Middle frontal gyrus (tissue), 1 donor: ENCODE data around the gene MAN2B2.

Experiments
- DNase-seq: peaks from one replicate; pipeline ENCODE4 v3.0.0-alpha.2; 2015; ENCODE audit warnings: low spot score; ENCODE audit errors: extremely low spot score

The MAN2B2 gene

DNA sequence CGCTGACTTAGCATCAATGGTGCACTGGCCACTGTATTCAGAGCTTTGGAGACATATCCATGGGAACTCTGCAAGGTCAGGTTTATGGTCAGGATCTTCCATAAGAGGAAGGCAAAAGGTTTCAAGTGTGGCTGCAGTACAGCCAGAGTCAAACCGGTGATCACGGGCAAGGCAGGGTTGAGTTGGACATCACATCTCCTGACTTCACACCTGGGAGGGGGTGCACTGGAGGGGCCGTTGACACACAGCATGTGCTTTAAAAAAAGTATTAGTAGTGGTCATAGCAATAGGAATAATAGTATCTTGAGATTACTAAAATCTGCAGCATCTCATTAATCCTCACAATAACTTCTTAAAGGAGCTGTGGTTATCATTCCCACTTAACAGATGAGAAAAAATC lies 28.9 kb upstream of the MAN2B2 start:
- DNase-seq = no peak

DNA sequence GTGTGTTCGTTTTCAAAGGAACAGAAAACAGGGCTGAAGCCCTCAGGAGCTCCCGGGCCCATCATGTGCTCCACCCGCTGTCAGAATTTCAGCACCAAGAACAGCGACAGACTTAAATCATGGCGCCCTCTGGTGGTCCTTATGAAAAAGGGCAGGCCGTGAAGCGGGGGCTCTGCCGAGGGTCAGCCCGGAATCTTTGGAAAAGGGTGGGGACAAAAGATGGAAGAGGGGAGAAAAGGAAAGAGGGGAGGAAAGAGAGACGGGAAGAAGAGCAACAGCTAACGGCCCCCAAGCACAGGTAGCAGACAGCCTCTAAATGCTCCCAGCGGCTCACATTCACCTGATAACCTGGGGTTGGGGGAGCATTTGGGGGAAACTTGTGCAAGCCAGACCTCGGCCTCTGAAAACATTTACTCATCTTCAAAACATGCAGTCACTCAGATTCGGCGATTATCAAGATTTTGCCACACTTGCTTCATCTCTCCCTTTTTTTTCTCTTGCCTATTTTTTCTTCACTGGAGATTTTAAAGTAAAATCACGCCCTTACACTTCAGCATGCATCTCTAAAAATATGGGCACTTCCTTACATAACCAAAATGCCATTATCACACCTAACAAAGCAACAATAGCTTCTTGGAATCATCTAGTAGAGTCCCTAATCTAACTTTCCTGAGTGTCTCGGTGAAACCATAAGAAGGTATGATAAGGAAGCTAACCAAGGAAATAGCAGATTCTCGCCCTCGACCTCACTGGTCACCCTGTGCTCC lies 28.1 kb upstream of the MAN2B2 start:
- DNase-seq = peak; percentile 52

DNA sequence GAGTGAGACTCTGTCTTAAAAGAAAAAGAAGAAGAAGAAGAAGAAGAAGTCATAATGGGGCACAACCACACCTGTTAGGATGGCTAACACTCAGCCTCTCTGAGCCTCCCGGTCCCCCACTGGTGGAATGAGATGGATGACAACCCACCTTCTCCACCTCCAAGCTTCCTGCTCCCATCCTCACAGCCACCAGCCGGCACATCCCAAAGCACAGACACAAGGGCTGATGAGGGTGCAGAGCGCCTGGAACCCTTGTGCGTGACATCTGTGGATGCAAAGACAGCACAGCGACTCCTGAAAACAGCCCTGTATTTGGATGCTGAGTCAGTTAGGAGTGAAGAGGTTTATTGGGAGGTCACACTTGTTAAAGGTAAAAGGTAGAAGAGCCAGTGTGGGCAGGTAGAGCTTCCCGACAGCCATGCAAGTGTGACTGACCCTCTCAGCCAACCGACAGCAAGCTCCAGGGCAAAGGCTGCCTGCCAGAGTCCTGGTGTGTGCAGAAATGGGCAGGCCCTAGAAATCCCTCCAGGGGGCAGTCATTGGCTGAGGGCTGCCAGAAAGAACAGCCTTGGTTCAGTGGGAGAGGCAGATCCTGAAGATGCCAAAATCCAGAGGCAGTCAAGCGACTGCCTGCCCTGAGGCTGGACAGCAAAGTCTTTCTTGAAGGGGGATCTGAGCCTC lies 26.6 kb upstream of the MAN2B2 start:
- no peak for DNase-seq

DNA sequence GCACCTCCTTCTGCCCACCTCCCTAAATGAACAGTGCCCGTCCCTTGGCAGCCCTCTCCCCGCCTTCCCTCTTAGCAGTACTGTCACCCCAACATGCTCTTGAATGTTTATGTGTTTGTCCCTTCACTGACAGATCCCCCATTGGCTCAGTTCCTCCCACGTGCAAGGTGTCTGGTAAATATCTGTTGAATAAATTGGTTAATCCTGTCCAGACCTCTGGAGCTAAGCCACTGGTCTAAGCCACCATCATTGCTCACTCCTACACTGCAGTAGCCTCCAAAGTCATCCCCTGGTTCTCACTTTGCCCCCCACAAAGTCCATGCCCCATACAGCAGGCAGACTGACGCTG lies 26.1 kb upstream of the MAN2B2 start:
- no peak for DNase-seq

DNA sequence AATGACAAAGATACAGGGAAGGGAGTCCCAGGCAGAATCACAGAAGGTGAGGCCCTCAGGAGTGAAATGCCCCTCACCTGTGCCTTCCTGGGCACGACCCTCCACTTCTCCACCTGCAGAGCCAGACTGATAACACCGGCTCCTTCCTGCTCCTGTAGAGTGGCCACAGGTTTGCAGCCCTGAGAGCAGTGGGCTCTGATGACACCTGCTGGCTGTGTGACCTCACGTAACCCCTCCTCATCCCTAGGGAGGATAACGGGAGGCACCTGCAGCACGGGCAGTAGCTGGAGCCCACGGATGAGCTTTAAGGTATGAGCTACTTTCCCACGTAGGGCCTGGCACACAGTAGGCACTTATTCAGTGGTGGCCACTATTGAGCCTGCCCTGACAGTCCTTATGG lies 25.5 kb upstream of the MAN2B2 start:
- DNase-seq = no peak

DNA sequence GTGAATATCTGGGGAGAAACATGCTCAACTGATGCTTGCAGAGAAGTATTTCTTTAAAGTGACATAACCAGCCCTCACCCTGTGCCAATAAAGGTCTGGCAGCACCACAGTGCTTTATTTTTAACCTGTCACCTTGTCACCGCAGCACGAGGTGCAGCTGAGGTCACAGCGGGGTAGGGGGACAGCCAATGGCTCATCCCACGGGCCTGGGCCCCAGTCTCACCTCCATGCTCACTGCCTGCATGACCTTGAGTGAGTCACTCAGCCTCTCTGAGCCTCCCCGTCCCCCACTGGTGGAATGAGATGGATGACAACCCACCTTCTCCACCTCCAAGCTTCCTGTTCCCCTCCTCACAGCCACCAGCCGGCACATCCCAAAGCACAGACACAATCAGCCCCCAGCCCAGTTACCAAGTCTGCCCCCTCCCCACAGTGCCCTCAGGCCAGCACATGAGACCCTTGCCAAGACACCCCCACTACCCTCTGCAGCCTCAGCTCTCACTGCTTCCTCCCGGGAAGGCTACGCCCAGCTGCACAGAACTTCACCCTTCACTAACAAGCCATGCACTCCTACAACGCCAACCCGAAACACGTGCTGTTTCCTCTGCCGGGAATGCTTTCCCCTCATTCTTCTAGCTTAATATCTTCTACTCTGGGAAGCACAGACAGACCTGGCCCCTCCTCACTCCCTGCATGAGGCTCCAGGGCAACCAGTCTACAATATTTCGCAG lies 24.9 kb upstream of the MAN2B2 start:
- DNase-seq = no peak

DNA sequence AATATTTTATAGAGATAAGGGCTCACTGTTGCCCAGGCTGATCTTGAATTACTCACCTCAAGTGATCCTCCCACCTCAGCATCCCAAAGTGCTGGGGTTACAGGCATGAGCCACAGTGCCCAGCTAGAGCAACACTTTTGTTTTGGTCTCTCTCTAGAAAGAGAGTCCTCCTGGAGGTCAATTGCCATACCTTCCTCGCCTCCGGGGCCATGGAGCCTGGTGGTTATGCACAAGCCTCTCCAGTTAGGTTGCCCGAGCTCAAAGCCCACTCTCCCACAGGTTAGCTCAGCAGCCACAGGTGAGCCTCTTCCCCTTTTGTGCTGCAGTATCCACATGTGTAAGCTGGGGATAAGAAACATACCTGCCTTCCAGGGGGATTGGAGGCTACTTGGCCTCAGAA lies 24.2 kb upstream of the MAN2B2 start:
- no peak for DNase-seq

DNA sequence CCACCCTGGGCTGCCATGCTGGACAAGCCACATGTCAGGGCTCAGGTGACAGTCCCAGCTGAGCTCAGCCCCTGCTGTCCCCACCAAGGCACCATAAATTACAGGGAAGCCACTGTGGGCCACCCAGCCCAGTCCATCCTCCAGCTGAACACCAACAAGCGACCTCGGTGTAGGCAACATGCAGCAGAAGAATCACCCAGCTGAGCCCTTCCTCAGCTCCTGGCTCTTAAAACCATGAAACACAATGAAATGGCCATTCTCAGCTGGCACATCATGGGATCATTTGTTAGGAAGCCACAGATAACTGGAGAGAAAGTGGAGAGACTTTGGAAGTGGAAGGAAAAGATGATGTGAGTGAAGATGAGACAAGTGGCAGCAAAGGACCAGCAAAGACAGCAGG lies 23.3 kb upstream of the MAN2B2 start:
- DNase-seq = no peak

DNA sequence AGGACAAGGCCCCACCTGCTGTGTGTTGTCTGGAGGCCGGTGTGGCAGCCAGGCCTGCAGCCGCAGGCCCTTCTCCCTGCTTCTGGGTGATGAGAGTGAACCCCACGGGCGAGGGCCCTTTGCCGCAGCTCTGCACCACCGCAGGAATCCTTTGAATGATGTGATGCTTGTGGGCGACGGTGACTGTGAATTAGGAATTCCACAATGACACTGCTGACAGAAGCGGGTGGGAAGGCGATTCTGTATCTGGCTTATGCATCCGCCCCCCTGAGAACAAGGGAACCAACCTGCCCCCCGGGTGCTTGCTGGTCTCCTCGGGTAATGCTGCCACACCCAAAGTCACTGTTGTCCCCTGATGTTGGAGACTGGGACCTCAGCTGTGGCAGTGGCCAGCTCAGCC lies 19.5 kb upstream of the MAN2B2 start:
- DNase-seq = no peak

DNA sequence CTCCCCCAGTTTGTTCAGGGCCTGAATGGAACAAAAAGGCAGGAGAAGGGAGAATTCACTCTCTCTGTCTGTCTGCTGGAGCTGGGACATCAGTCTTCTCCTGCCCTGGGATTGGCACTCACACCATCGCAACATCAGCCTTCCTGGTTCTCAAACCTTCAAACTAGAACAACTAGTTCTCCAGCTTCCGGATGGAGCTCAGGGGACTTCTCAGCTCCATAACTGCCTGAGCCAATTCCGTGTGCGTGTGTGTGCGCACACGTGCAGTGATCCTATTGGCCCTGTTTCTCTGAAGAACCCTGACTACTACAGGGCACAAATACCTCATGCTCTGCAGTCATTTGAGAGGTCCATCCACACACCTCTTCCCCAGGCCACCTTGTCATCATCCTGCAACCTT lies 18.7 kb upstream of the MAN2B2 start:
- DNase-seq = no peak

DNA sequence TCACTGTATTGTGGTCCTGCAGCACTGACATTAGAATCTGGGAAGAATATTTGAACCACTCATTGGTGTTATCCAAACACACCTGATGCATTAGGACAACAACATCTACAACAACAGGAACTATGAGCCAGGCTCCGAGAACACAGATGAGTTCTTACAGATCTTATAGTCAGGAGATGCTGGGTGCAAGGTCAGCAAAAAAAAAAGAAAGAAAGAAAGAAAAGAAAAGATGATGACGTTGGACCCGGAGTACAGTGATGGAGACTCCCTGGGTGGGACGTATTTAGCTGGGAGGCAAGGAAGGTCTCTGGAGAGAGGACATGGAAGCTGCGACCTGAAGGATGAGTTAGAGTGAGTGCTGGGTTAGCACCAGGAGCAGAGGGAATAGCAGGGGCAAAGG lies 17.8 kb upstream of the MAN2B2 start:
- DNase-seq = no peak

DNA sequence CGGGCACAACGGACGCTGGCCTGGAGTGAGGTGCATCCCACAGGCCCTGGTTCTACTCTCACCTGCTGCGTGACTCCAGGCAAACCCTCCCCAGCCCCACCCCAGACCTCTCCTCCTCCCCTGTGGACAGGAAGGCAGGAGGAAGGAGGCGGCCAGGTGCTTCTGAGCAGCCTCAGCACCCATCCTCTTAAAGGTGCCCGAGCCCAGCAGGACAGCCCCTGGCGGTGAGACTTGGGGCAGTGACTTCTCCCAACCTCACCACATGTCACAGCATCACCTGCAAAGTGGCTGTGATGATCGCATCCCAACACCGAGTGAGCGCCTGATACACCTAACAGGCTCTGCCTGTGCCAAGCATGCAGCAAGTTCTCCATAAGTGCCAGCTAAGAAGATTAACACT lies 17.1 kb upstream of the MAN2B2 start:
- no peak for DNase-seq

DNA sequence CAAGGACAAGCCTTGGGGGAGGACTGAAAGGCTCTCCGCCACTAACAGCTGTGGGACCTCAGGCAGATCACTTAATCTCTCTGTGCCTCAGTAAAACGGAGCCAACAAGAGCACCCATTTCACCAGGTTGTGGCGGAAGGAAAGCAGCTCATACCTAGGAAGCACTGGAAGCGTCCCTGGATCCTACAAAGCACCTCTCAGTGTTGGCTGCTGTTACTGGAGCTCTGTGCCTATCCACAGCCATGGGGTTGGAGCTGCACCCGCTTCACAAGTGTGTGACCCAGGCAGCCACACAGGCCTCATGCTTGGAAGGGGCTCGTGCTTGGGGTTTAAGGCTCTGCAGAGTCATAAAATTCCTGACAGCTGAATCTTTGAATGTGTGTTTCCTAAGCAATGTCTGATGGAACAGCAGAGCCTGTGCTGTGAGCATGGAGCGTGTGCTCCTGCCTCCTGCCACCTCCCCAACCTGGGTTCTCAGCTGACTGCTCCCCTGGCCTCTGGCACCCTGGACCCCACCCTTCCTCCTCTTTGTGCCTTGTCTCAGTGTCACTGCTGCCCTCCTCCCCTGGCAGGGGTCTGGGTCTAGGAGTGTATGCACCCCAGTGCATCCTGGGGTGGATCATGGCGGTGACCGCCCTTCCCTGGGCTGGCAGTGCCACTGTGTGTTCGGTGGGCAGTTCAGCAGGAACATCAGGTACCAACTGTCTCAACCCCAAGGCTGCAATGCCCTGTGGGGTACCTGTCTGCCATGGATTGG lies 14.4 kb upstream of the MAN2B2 start:
- no peak for DNase-seq

DNA sequence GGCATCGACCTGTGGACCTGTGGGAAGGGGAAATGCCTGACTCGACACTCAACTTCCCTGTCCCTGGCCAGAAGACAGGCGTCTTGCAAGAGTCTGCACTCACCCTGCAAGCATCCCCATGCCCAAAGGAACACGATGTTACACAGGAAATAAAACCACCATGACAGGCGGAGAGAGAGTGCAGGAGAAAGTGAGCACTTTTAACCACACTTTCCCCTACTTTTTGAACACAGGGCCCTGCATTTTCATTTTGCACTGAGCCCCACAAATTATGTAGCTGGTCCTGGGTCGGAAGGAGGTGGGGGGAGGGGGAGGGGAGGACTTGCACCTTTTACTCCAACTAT lies 13.8 kb upstream of the MAN2B2 start:
- DNase-seq = no peak

DNA sequence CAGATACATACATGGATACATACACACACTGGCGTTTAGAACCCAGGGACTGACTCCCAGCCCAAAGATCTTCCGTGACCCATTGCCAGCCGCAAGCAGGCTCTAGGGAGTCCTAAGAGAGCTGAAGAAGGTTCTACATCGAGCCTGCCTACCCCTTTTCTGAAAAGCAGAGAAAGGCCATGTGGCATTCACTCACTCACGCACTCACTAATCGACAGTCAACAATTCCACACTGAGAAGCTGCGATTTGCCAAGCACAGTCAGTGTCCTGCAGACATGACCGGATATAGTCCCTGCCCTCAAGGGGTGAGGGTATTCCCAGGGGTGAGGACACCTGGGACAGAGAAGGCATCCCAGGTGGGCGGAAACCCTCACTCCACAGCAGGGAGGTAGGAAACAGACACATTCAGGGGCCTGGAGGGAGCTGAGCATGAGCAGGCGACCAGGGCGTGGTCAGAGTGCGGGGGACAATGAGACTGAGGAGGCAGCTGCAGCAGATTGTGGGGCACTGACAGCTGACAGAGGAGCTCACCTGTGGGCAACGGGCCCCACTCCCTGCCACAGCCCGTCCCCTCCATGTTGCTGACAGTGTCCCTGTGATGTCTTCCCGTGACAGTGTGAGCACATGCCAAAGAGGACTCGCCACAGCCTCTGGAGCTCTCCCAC lies 13.2 kb upstream of the MAN2B2 start:
- DNase-seq = no peak

DNA sequence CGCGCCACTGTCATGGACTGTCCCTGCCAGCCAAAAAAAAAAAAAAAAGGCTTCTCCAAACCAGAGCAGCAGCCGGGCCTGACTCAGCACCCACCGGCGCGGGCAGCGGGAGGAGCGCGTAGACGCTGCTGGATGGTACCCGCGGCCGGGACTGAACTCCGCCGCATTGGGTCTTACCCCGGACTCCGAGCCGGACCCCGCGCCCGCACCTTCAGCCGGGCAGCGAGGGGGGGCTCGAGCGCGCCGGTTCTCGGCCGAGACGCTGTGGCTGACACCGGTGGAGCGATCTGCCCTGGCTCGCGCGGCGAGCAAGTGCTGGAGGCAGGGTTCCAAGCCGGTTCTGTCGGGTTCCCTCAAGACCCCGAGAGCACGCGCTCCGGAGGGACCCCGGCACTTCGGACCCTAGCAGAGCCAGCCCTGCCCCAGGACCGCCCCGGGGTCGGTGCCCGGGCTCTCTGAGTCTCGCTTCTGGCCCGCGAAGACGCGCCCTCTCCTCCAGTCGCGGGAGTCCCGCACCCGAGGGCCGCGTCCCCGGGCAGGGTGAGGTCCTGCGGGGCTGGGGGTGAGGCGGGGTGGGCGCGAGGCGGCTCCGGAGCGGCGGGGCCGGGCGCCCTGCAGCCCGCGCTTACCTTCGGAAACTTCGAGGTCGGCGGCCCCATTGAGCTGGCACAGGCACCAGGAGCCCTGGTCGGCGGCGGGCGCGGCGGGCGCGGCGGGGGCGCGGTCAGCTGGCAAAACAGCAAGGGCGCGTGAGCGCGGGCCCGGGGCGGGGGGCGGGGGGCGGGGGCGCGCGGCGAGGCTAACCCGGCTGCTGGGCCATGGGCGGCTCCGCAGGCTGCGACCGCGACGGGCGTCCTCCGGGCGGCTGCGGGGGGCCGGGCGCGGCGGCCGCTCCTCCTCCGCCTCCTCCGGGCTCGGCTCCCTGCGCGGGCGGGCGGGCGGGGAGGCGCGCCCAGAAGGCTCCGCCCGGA lies 11.8 kb upstream of the MAN2B2 start:
- no peak for DNase-seq

DNA sequence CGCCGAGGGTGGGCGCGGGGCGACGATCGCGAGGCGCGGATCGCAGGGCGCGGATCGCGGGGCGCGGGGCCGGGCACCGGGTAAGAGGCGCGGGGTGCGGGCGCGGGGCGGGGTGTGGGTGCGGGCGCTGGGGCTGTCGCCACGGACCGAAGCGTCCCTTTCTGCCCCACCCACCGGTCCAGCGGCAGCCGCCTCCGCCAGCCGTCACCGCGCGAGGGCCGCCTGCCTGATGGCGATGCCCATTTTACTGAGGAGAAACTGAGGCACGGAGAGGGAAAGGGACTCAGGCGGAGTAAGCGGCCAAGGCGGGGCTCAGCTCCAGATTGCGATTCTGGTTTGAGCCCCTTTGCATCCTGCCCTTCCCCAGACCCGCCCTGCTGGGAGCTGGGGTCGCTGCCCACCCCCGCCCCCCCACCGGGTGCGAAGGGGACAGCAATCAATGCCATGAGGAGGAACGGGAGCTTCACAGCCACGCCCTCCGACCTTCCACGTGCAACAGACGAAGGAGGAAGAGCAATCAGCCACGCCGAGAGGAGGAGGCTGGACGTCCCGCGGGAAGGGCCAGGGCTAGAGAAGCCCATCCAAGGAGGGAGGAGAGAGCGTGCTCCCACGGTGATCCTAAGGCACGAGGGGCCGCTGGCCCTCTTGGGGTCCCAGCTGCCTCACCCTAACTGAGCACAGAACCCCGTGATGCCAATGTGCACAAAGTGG lies 10.9 kb upstream of the MAN2B2 start:
- no peak for DNase-seq

DNA sequence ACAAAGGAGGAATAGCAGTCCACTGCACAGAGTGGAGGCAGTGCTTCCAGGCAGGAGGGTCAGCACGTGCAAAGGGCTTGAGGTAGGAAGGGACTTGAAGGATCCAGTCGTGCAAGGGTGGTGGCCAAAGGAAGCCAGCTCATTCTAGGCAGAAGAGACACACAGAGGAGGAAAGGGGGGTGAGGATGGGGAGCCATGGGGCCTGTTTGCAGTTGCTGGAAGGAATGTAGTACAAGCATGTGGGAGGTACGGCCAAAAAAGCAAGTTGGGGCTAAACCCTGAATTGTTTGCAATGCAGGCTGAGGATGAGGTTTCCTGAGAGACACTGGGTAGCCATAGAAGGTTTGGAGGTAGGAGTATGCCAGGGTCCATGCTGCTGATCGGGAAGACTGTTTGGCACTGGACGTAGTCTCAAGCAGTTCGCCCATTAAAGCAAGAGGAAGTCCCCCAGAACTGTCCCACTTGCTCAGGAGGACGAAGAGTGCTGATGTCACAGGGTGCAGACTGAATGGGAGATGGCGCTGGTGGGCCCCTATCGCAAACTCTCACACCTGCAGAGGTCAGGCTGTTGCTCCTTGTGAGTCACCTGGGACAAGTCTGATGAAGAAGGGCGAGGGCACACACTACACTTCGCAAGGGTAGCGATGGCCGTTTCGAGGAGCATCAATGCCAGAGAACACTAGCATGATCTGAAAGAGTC lies 9.1 kb upstream of the MAN2B2 start:
- DNase-seq = no peak
